ENCODE measurements around the gene HMGCS2. TPM values are rescaled to one million over a fixed set of nuclear protein-coding genes. Genes with fewer than 3 reads are reported as not detected.

The HMGCS2 gene
- total RNA-seq (2022; extraction: Qiagen RNA extraction) = not detected in 5 replicates

GRCh38 chr1:119768778-119769177, at the start of gene HMGCS2:
Gene HMGCS2, minus strand, starts transcription at chr1:119768905. Its CDS starts 61 bp downstream, at chr1:119768844.

GRCh38 chr1:119811387-119811786, 42.7 kb upstream of the HMGCS2 start, which contains the start of gene REG4:
Gene REG4, minus strand, starts transcription at chr1:119811460. Its CDS starts 2,691 bp downstream, at chr1:119808769.

GRCh38 chr1:119711804-119712341, 56.8 kb downstream of the HMGCS2 start, which contains the start of gene PHGDH:
Gene PHGDH, plus strand, starts transcription at chr1:119711934. Its CDS starts 89 bp downstream, at chr1:119712023.

Other genes starting within 250 kb of the HMGCS2 start
- 1.2 to 1.7 TPM (median 1.5 TPM) in 5 replicates for gene ZNF697, start 120.6 kb downstream of the HMGCS2 start, total RNA-seq (2022; extraction: Qiagen RNA extraction)
- gene PHGDH, start 57.0 kb downstream of the HMGCS2 start, total RNA-seq (2022; extraction: Qiagen RNA extraction) = 64.4 to 93.7 TPM (median 77.2 TPM) in 5 replicates
- gene REG4, start 42.6 kb upstream of the HMGCS2 start, total RNA-seq (2022; extraction: Qiagen RNA extraction) = not detected in 5 replicates
- gene ADAM30, start 127.6 kb upstream of the HMGCS2 start, total RNA-seq (2022; extraction: Qiagen RNA extraction) = not detected in 5 replicates